HuH-7 (cell line): Measurements from ENCODE around the gene PHLDB2.
A peak's percentile ranks its signal among the peaks of the same experiment; 100 is the strongest.

Experiments used
- DNase-seq: peaks from one replicate; pipeline ENCODE4 v3.0.0; 2011; ENCODE audit warnings: low spot score

PHLDB2 gene

DNA sequence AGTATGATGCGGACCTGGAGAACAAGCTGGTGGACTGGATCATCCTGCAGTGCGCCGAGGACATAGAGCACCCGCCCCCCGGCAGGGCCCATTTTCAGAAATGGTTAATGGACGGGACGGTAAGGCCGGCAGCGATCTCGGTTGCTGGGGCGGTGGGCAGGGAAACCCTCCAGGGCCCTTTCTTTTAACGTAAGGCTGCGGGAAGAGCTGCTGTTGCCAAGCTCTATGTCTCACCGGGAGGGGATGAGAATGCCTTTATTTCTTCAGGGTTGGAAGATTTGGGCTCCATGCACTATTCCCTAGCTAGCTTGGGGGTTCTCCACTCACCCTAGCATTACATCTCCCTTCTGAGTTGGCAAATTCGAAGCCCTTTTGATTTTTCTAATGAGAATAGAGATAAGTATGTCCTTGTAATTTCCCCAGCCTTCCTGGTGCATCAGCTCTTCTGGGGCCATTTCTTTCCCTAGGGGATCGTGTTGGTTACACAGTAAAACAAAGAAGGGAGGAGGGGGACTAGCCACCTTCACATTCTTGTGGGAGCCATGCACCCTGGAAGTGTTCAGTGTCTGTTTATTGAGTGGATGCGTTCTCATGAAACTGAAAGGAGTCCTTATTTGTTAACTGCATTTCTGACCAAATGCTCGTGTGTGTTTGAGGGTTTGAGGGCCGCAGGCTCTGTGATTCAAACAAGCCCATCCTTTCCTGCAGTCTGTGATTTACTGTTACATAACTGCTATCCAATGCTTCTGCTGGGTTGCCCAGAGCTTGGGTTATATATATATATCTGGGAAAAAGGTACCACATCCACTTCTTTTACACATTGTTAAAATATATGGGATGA, 140.6 kb downstream of the PHLDB2 start:
- no peak for DNase-seq

DNA sequence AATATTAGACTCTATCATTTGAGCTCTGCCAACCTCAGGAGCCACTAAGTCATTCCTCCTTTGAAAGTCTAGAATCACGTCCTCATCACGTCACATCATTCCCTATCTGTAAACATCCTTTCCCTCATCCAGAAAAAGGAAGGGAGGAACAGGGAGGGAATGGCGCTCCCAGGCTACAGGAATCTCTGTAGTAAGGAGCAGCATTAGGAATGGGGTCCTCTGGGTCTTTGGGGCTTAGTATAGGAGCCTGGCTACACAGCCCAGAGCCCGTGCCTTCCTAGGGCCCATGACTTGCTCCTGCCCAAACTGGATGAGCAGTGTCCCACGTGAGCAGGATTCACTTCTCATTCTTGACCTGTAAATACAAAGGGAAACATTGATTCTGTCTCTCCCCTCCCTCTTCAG, 141.3 kb downstream of the PHLDB2 start:
- DNase-seq, result no peak

DNA sequence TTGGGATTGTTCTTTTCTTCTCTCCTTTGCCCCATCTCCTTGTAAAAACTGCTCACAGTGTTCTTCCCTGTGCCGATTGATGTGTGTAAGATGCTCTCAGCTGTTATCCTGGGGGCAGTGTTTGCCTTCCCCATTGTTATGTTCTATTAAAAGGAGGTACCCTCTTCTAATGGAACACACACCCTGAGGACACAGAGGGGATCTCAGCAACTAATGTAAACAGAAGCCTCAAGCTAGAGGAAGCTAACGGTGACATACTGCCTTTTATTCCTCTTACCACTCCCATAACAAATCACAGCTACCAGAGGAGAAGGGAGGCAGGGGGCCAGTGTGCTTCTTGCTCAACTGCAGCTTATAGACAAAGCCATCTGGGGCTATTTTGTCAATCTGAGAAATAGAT, 141.9 kb downstream of the PHLDB2 start:
- DNase-seq, result no peak

DNA sequence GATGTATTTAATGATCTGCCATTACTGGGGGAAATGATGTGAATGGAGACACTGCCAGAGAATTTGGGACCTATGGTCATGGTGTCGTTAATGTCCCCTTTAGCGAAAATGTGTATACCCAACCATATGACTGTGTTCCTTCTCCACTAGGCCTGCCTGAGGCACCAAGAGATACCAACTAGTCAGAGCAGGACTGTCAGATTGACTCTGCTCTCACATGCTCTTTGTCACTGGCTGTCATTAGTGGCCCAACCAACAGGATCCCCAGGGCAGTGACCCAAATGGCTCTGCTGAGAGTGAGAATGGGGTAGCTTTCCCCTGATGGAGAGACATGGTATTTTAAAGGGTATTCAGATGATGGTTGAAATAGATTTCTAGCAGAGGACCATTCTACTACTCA, 142.5 kb downstream of the PHLDB2 start:
- DNase-seq, result no peak

DNA sequence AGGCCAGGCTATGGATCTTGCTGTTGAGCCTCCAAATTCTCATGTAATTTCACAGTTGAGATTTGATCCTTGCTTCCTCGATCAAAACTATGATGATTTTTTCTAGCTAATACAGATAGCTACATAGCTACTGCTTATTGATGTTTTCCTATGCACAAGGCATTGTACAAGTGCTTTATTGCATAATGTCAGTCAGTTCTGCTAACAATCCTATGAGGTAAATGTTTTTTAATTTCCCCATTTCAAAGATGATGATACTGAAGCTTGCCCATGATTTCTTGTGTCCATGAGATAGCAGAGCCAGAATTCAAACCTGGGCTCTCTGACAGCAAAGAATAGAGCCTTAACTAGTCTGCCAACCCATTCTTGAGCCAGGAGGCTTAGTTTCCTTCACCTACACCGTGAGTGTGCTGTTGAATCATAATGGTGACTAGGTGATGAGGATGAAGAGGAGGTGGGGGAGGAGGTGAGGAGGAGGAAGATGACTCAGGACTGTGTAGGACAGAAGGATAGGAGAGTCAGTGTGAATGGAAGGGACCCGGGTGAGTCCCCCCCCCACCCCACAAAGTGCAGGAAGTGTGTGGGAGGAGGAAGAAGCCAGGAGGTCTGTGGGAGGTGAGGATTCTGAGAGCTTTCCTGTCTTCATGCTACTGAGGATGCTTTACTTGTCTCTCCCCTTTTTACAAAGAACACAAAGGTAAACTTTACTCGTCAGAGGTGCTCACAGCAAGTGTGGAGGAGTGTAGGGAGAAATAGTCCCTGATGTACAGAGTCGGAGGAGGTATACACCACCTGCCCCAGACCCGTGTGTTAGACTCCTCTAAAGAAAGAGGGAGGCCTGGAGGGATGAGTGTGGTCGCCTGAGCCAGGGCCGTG, 143.3 kb downstream of the PHLDB2 start:
- DNase-seq, result no peak

DNA sequence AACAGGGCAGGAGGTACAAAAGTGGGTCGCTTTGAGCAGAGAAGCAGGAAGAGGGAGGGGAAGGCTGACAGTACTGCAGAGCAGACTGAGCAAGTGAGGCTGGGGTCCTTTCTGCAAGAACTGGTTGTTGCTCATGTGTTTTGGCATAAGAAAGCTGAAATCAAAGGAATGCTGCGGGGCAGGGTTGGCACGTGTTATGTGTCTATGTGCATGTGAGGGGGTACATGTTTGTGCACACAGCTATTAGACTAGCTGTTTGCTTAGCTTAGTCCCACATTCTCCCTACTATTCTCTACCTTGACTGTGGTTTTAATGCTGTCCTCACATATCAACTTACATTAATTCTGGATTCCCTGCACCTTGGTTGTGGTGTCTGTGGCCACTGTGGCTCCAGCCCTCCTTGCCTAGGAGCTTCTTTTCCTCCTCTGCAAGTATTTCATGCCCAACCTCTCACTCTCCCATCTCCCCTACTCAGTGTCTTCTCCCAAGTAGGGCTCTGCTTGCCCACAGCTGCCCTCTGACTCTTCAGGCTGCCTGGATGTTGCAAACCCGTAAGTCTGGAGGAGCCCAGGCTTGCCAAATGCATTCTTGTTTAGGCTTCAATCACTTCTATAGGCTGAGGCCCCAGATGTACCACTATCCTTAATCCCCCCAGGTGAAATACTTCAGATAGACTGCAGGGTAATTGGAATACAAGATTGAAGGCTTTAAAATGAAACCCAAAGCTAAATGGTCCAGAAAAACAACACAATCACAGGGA, 144.4 kb downstream of the PHLDB2 start:
- no peak for DNase-seq

DNA sequence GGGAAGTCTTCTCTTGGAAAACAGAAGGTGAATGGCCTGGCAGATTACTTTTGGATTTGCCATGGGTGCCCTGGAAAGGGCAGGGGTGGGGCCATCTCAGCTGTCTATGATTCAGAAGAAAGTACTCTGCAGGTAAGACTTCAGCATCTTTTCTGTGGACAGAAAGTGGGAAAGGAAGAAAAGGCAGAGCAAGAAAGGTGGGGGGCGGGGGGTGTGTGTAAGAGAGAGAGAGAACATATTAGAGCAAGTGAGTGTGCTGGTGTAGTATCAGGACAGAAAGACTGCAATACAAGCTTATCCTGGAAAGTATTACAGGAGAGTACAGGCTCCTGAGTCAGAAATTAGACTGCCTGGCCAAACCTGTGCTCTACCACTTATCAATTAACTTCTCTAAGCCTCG, 145.1 kb downstream of the PHLDB2 start:
- no peak for DNase-seq

DNA sequence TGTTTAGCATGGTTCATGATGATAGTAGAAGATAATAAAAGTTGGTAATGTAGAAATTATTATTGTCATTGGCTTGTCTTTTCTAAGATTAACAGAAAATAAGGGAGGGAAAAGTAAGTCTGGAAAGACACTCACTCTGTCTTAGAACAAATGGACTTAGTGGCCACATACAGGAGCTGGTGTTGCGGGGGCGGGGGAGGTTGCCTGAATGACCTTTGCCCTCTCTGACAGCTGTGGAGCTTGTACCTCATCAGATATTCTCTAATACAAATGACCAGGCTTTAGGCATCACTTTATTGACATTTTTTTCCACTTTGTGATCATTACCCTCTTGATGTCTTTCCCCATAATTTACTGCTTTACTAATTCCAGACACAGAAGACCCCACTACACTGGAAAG, 145.6 kb downstream of the PHLDB2 start:
- DNase-seq, result no peak

DNA sequence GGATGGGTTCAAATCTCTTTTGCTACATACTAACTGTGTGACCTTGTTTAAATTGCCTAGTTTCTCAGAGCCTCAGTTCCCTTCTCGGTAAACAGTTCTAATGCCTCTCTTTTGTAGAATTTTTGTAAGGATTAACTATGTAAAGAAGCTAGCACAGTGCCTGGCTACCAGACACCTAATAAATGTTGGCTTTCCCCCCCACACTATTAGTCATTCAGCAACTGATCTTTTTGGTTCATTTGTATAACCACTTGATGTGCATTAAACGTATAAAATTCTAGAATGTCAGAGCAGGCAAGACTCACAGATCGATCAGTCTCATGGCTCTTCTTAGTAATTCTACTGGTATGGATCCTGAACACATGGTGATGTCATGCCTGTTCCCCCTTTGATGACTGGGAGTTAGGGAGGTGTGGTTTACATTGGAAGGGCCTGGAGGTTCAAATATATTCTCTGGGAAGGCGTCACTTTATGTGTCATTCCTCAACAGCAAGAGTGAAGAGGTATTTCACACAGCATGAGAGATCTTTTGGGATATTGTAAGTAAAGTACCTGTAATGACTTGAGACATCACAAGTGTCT, 146.1 kb downstream of the PHLDB2 start:
- DNase-seq, result no peak

DNA sequence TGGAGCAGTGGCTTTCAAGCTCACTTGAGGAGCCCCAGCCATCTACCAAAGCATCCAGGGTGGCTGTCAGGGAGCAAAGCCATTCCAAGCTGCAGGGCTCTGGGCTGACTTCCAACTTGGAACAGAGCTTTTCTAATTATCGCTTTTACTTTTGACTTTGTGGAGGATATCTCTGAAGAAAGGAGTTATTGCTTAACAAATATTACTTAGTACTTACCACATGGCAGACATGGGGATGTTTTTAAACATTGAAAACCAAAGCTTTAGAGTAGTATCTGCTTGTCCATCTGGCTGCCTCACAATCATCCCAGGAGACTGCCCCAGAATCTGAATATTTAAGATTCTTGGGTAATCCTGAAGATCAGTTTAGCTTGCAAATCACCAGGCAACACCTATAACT, 148.6 kb downstream of the PHLDB2 start:
- DNase-seq, result no peak

DNA sequence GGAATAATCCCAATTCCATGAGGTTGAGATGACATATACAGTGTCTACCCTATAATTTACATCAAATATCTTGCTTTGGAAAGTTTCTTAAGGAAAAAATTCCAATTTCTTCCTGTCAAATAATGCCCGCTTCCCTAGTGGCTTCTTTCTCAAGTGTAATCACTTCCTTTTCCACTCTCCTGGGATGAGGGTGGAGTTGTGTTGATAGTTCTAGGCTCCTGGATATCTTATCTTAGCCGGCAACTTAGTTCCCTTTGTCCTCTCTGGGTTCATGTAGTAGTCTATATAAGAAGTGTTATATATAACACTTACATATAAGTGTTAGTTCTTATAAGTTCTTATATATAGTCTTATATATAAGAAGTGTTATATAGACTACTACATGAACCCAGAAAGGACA, 150.6 kb downstream of the PHLDB2 start:
- no peak for DNase-seq

DNA sequence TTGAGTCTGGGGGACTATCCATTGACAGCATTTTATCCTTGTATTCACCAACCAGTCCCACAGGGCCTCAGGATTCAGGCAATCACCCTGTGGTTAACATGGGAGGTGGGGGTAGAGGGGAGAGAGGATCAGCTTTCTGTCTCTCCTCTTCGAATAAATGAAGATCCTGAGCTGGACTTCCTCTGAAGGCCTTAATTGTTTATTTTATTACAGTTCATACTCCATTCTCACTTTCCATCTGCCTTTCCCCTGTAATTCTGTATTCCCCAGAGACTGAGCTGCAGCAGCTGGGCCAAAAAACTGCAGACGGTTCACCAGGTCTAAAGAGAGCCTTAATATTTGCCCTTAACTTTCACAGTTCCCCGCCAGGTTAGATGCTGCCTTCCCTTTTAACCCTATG, 151.6 kb downstream of the PHLDB2 start:
- no peak for DNase-seq

DNA sequence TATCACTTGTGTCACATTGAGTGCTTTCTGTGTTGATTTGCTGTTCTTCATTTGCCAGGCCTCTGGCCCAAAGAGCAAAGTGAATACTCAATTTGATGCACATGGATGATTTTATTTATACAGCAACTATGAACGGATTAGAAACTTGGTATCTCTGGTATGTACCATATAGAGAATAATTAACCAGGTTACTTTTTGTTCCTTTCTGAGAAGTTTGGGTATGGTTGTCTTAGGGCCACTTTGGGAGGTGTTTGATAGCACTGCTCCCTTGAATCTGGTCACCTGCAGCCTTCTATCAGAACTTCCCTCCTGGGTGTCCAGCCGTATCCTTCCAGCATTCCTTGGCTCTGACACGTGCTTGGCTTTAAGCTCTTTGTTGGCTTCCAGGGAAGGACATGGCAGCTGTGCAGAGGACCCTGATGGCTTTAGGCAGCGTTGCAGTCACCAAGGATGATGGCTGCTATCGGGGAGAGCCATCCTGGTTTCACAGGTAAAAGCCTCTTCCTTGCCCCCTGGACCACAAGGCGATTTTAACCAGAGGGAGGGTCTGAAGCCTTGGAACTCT, 152.4 kb downstream of the PHLDB2 start:
- DNase-seq, result no peak

DNA sequence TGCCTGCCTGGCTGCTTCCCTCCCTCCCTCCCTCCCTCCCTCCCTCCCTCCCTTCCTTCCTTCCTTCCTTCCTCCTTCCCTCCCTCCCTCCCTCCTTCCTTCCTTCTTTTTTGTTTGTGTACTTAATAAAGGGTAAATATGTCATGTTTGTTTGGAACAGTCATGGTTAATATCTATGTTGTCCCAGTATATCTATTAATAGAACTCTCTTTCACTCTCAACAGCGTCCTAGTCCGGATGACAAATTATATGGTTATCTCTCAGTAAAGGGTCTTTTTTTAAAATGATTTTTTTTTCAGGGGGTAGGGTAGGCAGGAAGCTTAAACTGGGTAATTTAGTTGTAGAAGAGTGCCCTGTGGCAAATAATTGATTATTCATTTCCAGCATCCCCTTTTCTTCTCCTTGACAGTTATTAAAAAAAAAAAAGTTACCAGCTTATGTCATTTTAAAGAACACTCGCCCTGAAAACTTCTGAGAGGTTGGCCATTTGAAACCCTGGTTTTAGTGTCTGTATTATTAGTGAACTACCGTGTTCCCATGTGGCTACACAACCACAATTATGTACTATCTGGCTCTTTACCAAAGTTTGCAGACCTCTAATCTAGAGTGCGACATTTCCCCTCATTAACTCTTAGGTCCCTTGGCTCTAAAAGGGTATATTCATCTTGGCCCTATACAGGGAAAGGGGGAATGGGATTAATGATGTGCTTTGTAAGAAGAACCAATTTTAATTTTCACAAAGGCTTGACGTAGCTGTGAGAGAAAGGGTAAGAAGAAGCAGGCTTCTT, 153.3 kb downstream of the PHLDB2 start:
- DNase-seq, result no peak

DNA sequence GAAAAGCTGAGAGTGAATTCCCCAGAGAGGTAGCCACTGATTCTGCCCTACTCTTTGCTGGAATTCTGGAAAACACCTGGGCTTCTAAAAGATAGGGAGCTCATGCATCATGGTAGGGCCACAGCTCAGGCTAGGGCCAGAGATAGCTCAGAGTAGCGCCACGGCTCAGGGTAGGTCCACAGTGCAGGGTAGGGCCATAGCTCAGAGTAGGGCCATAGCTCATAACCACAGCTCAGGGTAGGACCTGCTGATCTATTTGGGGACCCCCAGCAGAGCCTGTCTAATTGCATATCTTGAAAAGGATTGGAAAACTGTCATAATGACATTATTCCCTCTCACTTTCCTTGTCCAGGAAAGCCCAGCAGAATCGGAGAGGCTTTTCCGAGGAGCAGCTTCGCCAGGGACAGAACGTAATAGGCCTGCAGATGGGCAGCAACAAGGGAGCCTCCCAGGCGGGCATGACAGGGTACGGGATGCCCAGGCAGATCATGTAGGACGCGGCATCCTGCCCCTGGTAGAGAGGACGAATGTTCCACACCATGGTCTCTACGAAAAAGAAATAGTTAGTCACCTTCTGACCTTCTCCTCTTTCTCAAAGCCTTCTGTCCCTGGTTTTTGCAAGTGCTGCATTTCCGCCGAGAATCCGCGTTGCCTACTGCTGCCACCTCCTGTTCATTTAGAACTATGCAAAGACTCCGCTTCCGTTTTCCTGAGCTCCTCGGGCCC, 154.2 kb downstream of the PHLDB2 start:
- peak; percentile 68 for DNase-seq

DNA sequence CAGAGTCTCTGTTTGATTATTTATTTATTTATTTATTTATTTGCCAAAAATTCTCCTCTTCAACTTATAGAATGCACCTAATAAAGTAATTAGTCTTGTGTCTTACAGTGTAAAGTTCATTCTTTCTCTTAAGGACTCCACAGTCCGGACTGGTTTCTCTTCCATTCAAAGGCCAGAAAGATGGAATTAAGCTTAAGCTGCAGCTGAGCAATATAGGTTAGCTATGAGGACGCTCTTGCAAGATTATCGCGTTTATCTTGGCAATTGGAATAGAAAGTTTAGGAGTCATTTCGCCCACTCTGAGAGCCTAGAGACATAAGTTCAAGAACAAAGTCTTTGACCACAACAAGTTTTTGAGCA, 154.7 kb downstream of the PHLDB2 start:
- DNase-seq, result no peak

DNA sequence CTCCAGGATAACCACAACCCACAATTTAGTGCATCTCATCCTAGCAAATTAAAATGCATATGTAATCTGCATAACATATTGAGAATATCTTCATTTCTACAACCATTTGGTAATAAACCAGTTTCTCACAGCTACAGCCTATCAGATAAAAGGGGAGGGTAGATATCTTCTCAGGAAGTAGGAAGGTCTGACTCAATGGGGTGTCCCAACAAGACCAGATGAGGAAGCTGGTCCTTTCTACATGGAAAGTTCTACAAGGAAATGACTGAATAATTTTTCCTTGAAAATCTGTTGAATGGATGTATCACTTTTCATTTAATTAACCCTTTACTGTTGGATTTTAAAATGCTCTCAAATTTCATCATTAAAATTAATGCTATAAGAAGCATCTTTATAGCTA, 158.0 kb downstream of the PHLDB2 start:
- DNase-seq, result no peak

DNA sequence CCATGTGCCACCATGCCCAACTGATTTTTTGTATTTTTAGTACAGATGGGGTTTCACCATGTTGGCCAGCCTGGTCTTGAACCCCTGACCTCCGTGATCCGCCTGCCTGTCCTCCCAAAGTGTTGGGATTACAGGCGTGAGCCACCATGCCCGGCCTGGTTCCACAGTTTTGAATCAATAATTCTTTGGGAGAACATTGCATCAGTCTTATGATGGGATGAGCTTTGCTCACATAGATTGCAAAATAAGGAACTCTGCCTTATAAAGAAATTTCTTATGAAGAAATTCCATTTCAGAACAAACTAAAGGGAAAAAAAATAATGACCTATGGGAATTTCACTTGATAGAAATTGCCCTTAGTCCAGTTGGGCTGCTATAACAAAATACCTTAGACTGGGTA, 159.6 kb downstream of the PHLDB2 start:
- DNase-seq, result no peak

DNA sequence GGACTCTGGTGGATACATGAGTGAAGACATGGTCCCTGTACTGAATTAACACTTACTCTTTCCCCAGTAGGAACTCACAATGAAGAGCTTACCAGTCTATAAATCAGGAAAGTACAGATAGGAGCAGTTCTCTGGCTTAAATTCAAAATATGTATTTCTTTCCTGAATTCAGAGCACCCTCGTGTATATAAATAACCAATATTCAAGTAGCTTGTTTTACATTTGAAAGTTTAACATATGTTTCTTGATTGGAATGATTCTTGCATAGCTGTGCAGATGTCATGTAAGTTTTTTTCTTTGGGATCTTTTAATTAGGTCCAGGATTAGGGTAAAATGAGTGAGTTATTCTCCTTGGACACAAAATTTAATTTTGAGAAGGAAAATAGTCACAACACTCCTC, 160.7 kb downstream of the PHLDB2 start:
- DNase-seq, result no peak

DNA sequence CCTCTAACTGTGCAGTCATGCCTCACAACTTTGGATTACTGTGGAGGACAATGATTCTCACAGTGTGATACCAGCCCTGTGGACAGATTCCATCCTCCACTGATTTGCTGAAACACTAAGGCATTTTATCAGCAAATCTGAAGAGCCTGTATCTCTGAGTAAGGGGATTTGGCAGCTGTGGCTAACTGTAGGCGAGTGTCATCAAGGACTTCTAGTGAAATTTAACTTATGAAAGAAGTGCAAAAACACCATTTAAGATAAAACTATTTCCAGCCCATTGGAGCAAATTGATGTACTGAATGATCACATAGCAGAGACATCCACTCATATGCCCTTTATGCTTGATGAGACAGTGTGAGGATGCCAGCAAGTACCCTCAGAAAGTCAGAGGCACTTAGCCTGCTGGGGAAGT, 161.6 kb downstream of the PHLDB2 start:
- no peak for DNase-seq
